22Rv1 (cell line): ENCODE results near the gene RAB17.

Source experiments
- H3K27ac ChIP-seq: fragments of 450-650 bp; 2 replicates; pipeline ENCODE4 v1.5.1; 2017
- ZFX ChIP-seq: fragments of 450-650 bp; IDR thresholded peaks from 2 replicates; pipeline ENCODE4 v1.6.1; 2017; ENCODE audit warnings: antibody characterized with exemption, borderline replicate concordance
- TF ChIP-seq, protein P1 (sequence below): fragments of 450-650 bp; IDR thresholded peaks from 2 replicates; pipeline ENCODE4 v1.5.1; 2017; ENCODE audit warnings: mild to moderate bottlenecking

Gene RAB17

DNA sequence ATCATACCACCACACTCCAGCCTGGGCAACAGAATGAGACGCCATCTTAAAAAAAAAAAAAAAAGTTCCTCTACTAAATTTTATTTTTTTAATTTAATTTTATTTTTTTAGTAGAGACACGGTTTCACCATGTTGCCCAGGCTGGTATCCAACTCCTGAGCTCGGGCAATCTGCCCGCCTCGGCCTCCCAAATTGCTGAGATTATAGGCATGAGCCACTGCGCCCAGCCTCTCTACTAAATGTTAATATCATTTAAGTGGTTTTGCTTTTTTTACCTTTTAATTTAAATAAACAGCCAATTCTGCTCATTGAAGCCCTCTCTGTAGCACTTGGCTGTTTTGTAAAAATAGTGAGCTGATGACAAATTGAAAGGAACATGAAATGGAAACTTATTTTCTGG, 9.2 kb downstream of the RAB17 start:
- TF ChIP-seq, protein P1, sequence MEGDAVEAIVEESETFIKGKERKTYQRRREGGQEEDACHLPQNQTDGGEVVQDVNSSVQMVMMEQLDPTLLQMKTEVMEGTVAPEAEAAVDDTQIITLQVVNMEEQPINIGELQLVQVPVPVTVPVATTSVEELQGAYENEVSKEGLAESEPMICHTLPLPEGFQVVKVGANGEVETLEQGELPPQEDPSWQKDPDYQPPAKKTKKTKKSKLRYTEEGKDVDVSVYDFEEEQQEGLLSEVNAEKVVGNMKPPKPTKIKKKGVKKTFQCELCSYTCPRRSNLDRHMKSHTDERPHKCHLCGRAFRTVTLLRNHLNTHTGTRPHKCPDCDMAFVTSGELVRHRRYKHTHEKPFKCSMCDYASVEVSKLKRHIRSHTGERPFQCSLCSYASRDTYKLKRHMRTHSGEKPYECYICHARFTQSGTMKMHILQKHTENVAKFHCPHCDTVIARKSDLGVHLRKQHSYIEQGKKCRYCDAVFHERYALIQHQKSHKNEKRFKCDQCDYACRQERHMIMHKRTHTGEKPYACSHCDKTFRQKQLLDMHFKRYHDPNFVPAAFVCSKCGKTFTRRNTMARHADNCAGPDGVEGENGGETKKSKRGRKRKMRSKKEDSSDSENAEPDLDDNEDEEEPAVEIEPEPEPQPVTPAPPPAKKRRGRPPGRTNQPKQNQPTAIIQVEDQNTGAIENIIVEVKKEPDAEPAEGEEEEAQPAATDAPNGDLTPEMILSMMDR = no peak
- TF ChIP-seq ZFX = no peak
- no peak overlapping the region for H3K27ac ChIP-seq

DNA sequence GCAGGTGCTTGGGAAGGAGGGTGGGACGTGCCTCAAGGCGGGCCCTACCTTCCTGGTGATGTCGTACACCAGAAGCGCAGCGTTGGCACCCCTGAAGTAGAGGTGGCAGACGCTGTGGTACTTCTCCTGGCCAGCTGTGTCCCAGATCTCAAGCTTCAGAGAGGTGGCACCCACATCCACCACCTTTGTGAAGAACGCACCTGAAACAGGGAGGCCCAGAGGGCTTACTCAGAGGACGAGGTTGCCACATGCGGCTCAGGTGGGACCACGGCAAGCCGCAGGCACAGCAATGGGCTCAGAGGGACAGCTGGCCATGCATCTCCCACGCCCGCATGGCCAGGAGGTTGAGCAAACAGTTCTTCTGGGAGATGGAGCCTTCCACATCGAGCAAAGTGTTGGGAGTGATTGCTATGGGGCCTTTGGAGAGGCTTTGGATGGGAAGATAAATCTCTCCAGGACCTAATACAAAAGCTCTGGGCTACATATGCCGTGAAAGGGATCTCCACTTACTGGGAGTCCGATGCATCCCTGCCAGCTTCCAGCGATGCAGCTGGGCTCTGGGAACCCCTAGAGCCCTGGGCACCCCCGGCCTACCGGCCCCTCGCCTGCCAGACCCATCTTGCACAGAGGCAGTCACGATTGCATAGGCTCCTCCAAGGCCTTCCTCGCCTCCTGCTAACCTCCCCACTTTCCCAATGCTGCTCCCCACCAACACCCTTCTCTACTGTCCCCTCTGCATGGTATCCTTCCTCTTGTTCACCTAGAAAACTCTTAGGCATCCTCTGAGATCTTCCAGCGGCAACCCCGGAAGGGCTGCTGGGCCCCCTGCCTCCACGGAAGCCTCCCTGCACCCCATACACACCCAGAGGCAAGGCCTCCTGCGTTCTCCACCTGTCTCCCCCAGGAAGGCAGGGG, 12.3 kb downstream of the RAB17 start:
- TF ChIP-seq, protein P1 = no peak
- TF ChIP-seq ZFX = no peak
- H3K27ac ChIP-seq = no peak overlapping the region

DNA sequence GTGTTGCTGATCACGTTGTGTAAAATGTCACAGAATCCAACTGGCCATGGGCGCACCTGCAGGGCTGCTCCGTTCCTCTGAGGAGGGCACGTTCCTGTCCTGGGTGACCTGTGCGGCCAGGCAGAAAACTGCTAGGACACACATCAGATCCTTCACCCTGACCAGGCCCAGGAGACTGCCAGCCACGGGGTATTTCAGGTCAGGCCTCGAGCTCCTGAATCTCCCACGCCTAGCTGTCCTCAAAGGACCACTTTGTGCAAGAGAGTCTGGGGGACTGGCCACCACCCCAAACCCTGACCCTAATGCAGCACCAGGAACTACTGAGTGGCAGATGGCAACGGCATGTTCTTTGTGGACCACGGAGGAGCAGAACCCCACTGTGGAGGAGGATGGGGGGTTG, 13.1 kb downstream of the RAB17 start:
- no peak overlapping the region for H3K27ac ChIP-seq
- TF ChIP-seq, protein P1 = no peak
- no peak for TF ChIP-seq ZFX

DNA sequence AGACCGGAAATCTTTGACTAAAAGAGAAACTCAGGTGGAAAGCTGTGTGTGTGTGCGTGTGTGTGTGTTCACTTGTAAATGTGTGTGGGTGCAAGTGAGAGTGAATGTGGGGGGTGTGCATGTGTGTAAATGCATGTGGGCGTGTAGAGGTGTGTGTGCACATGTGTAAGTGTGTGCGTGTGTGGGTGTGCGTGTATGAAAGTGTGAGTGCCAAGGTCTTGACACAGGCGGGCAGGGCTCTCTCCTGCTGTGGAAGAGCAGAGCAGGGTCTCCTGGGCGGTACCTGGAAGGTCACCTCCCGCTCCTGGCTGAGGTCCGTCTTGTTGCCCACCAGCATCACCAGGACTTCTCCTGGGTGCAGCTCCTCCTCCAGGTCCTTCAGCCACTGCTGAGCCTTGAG, 13.6 kb downstream of the RAB17 start:
- TF ChIP-seq, protein P1 = no peak
- no peak for TF ChIP-seq ZFX
- H3K27ac ChIP-seq = no peak overlapping the region

DNA sequence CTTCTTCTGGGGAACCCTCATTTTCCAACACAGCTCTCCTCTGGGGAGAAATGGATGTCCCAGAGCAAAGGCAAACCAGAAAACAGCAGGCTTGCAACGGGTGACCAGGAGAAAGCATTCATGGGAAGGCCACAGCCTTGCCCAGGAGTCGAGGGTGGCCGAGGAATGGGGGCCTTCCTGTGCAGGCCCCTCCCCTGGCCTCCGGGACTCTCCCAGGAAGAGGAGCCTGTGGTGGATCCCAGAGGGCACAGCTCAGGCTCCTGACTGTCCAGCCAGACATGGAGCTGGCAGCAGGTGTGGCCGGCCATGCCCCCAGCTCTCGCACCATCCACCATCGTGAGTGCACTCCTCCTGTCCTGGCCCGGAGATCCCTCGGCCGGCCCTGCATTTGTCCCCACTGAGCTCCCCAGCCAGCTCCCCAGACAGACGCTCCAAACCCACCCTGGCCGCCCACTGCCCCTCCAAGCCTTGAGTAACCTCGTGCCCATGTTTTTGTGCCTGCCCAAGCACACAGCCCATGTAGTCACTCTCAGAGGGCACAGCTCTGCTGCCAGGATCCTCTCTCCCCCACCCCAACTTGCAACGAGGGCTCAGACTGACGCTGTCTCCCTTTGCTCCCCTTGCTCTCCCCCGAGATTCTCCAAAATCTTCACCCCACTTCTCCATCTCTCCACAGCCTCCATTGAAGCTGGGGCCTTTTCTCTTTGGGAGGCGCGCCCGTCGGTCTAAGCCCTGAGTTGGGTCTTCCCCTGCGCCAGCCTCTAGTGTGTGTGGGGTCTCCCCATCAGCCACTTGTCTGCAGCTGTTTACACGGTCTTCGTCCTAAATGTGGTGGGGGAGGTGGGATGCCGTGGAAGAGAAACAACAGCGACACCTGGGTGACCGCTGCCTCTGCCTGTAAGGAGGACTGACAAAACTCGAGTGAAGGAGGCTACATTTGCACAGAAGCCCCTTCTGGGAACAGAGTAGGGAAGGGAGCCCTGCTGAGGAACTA, 14.4 kb downstream of the RAB17 start:
- TF ChIP-seq, protein P1 = no peak
- TF ChIP-seq ZFX = no peak
- no peak overlapping the region for H3K27ac ChIP-seq

DNA sequence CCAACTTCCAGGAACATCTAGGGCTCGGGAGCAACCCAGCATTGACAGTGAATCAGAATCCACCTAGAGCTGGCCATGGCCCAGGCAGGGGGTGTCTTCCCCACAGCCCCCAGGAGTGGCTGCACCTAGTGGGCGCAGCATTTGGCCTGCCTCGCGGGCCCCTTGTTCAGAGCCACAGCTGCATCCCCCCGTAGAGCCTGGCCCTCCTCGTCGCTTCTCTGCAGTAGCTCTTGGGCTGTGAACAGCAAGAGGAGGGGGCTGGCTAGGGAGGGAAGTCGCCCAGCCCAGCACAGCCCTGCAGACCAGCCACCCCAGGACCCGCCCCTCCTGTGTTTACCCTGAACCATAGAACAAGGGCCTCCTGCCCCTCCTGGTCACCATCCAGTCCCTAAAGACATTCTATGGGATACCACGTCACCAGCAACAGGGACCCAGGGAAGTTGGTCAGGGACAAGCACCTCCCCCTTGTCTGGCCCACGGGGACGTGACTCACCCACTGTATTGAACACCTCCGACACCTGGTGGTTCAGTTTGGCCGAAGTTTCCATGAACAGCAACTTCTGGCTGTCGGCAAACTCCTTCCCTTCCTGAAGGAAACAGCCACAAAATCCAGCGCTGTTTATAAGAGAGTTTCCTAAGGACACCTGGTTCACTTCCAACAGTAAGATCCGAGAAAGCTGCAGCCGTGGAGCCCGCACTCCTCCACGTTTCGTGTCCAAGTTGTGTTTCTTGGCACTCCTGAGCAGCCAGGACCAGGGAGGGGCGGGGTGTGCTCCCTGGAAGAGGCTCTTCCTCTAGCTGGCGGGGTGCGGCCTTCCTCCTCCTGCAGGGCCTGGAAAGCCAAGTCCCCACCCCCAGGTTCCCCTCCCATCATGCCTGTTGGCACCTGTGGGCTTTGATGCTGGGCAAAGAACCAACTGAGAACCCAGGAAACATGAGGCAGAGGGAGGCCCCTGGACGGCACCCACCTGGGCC, 15.4 kb downstream of the RAB17 start:
- TF ChIP-seq ZFX = no peak
- TF ChIP-seq, protein P1 = no peak
- H3K27ac ChIP-seq = no peak overlapping the region
